GM13977 (cell line): ENCODE data around the gene LNPEP.
"Not testable (repeated sequence)": the region's sequence is repeated elsewhere in the genome, so short reads cannot be mapped to it uniquely, and the experiment has no call there.

Experiments
- DNase-seq: peaks from one replicate; pipeline ENCODE4 v3.0.0; 2012; ENCODE audit warnings: low spot score
- CTCF ChIP-seq: IDR thresholded peaks from 2 replicates; pipeline ENCODE4 v1.5.1; 2012; ENCODE audit warnings: mild to moderate bottlenecking, control low read depth; ENCODE audit not compliant: insufficient read depth; ENCODE audit errors: extremely low read depth, missing control alignments
- in situ Hi-C: fragments of 300-500 bp; cut with MboI; formaldehyde crosslinking; loops from one replicate; pipeline ENCODE4 v1.12.0; 2022; ENCODE audit warnings: low sequenced_read_pairs, low pct_unique_long_range_greater_than_20kb, mixed read lengths, inconsistent platforms; ENCODE audit not compliant: unreplicated experiment

The LNPEP gene

DNA sequence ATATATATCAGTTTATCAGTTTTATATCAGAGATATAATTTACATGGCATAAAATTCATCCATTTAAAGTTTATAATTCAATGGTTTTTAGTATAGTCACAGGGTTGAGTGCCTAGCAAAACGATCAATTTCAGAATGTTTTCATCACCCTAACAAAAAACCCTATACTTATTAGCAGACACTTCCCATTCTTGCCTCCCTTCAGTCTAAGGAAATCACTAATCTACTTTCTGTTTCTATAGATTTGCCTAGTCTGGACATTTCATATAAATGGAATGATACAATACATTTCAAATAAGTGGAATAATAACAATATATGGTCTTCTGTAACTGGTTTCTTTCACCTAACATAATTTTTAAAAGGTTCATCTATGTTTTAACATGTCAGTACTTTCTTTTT is 9.6 kb upstream of the LNPEP start:
- DNase-seq: no peak
- TF ChIP-seq CTCF: no peak
- in situ Hi-C loops: no loop called here

GRCh38 chr5:96927008-96927407 is 8.9 kb upstream of the LNPEP start:
- in situ Hi-C loops: no loop called here
- DNase-seq: no peak

DNA sequence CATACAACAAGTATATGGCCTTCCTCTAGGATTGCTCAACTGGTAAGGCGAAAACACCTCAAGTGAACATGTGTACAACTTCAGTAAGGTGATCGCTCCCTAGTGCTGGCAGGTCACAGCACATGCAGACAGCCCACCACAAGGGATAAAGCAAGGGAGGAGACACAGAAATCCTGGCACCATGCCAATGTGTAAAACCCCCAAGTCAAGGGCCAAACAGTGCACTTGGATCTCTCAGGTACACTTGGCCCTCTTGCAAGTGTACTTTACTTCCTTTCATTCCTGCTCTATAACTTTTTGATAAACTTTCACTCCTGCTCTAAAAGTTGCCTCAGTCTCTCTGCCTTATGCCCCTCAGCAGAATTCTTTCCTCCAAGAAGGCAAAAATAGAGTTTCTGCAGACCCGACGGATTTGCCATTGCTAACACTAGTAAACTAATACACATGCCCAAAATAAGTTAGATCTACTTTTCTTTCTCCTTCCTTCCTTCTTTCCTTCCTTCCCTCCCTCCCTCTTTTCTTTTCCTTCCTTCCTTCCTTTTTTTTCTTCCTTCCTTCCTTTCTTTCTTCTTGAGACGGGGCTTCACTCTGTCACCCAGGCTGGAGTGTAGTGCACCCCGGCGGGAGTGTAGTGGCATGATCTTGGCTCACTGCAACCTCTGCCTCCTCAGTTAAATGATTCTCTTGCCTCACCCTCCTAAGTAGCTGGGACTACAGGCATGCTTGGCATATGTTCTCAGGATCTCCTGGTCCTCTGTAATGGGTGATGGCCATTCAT is 6.8 kb upstream of the LNPEP start:
- no peak for TF ChIP-seq CTCF
- in situ Hi-C loops: no loop called here
- DNase-seq: no peak

More at GRCh38 chr5:96927008-96927407, 8.9 kb upstream of the LNPEP start:
- TF ChIP-seq CTCF: no peak

- in situ Hi-C loops: no loop called here
- DNase-seq: no peak
- TF ChIP-seq CTCF: no peak
Observed at GRCh38 chr5:96930058-96930457, 5.8 kb upstream of the LNPEP start.

DNA sequence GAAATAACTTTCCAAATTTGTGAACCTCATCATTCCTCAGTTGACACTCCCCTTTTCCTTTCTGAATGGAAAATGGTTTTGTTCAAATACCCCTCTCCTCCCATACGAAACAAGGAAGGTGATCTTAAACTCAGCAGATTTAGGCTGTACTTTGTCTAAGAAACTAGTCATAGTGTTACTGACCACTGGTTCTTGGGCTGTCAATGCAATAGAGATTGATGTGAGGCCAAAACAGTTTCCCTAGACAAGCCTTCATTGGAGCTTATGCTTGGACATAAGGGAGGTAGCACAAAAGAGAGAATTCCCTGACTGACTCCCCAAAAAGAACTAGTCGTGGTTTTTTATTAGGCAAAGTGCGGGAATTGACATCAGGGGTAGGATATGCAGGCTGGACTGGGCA is 5.3 kb upstream of the LNPEP start:
- in situ Hi-C loops: no loop called here
- no peak for TF ChIP-seq CTCF
- no peak for DNase-seq

- in situ Hi-C loops, DNase-seq: not testable (repeated sequence)
Observed at GRCh38 chr5:96931037-96931436, 4.8 kb upstream of the LNPEP start.

DNA sequence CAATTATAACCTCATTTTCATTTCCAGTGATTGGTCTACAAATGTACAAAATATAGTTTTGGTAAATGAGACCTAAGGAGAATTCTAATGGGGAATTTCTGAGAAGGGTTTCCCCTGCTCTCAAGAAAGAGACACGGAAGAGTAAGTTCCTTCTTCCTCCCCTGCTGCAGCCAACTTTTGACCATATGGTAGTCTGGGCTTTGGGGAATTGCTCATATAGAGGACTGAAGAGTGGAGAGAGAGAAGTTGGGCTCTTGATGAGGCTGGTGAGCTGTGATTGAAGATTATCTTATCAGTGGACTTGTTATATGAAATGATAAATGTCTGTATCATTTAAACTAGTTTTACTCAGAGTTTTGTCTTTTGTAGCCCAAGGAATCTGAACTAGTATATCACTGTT is 4.3 kb upstream of the LNPEP start:
- DNase-seq: no peak
- TF ChIP-seq CTCF: no peak
- in situ Hi-C loops: no loop called here
